Measurements from ENCODE around the gene MYBPC1. TPM values are rescaled to one million over a fixed set of nuclear protein-coding genes. Genes with fewer than 3 reads are reported as not detected.

The MYBPC1 gene
- polyA plus RNA-seq, 1 of the 3 experiments (the other 2 are of a cell fraction), result not detected

DNA sequence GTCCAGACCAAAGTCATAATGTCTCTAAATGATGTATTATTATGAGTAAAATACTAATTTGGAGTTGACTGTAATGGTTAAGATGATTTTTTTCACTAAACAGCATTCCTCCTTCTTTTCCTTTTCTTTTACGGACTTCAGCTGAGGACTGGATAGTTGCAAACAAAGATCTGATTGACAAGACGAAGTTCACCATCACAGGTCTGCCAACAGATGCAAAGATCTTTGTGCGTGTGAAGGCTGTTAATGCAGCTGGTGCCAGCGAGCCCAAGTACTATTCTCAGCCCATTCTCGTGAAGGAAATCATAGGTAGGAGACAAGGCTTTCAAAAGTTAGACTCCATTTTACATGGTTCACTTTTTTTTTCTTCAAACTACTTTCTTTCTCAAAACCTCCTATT lies 72.8 kb downstream of the MYBPC1 start:
- Histone ChIP-seq H3K4me2 (no peak overlapping the region), H3K79me2 (ENCODE audit: insufficient read depth) (no peaks in the 10 kb centered on the region), H3F3A (replicated peaks; ENCODE audit: insufficient read depth) (no peaks in the 10 kb centered on the region), H3K27me3 (ENCODE audit: insufficient read depth) (peaks cover 24% of the 10 kb centered on the region; the same call in 1 of the 2 replicates), H3K9ac (no peak overlapping the region), H3K9me3 (no peaks in the 10 kb centered on the region), H3K4me3 (ENCODE audit: low read depth in 2 of 2, low read length in 1 of 2) (no peak overlapping the region), H3K9me2 (no peaks in the 10 kb centered on the region), H4K20me1 (ENCODE audit: insufficient read depth) (no peaks in the 10 kb centered on the region), H3K27ac (ENCODE audit: low read depth in 2 of 2, low read length in 1 of 2) (no peak overlapping the region), H3K36me3 (replicated peaks in 1 of 2; ENCODE audit: control insufficient read depth in 1 of 2, insufficient read depth in 2 of 2, low read length in 1 of 2) (no peaks in the 10 kb centered on the region), H2AFZ (ENCODE audit: low read depth) (no peak overlapping the region), H3K4me1 (ENCODE audit: control insufficient read depth in 1 of 2, insufficient read depth in 2 of 2, low read depth in 1 of 2, low read length in 1 of 2) (no peaks in the 10 kb centered on the region)
- POLR2A ChIA-PET, result no interaction called here
- CTCF ChIA-PET, result interaction anchor here (0.7 to 1.6 kb wide), 2 partner anchors 8 to 14 kb away, joined by 3 to 4 read pairs; no protein-coding TSS in a partner anchor
- 16% methylated on average over 5 of the region's 5 CpGs for WGBS (ENCODE audit: low lambda C conversion rate)
- TF ChIP-seq FOXJ3 (CRISPR knock-in tag; IDR thresholded peaks at IDR 0.05) (no peak), RAD21 (IDR thresholded peaks at IDR 0.05; ENCODE audit: low read length) (no peak), MEF2A (IDR thresholded peaks at IDR 0.05; ENCODE audit: borderline replicate concordance, low read depth) (no peak), ELF1 (IDR thresholded peaks at IDR 0.05) (no peak), RXRA (IDR thresholded peaks at IDR 0.05; ENCODE audit: borderline replicate concordance, low read depth) (no peak), TAF1 (IDR thresholded peaks at IDR 0.05; ENCODE audit: borderline replicate concordance, low read depth, low read length) (no peak), GABPA (IDR thresholded peaks at IDR 0.05; ENCODE audit: low read depth) (no peak), CHD2 (IDR thresholded peaks at IDR 0.05; ENCODE audit: low read length, partially characterized antibody) (no peak), MXI1 (IDR thresholded peaks at IDR 0.05; ENCODE audit: low read depth, low read length) (no peak), RCOR1 (IDR thresholded peaks at IDR 0.05; ENCODE audit: low read length) (no peak), SMC3 (IDR thresholded peaks at IDR 0.05; ENCODE audit: low read depth, low read length) (no peak)
- TF ChIP-seq, protein P1, sequence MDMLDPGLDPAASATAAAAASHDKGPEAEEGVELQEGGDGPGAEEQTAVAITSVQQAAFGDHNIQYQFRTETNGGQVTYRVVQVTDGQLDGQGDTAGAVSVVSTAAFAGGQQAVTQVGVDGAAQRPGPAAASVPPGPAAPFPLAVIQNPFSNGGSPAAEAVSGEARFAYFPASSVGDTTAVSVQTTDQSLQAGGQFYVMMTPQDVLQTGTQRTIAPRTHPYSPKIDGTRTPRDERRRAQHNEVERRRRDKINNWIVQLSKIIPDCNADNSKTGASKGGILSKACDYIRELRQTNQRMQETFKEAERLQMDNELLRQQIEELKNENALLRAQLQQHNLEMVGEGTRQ (IDR thresholded peaks at IDR 0.05; ENCODE audit: borderline replicate concordance, low read depth, low read length), result no peak
- TF ChIP-seq, protein P2, sequence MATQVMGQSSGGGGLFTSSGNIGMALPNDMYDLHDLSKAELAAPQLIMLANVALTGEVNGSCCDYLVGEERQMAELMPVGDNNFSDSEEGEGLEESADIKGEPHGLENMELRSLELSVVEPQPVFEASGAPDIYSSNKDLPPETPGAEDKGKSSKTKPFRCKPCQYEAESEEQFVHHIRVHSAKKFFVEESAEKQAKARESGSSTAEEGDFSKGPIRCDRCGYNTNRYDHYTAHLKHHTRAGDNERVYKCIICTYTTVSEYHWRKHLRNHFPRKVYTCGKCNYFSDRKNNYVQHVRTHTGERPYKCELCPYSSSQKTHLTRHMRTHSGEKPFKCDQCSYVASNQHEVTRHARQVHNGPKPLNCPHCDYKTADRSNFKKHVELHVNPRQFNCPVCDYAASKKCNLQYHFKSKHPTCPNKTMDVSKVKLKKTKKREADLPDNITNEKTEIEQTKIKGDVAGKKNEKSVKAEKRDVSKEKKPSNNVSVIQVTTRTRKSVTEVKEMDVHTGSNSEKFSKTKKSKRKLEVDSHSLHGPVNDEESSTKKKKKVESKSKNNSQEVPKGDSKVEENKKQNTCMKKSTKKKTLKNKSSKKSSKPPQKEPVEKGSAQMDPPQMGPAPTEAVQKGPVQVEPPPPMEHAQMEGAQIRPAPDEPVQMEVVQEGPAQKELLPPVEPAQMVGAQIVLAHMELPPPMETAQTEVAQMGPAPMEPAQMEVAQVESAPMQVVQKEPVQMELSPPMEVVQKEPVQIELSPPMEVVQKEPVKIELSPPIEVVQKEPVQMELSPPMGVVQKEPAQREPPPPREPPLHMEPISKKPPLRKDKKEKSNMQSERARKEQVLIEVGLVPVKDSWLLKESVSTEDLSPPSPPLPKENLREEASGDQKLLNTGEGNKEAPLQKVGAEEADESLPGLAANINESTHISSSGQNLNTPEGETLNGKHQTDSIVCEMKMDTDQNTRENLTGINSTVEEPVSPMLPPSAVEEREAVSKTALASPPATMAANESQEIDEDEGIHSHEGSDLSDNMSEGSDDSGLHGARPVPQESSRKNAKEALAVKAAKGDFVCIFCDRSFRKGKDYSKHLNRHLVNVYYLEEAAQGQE (IDR thresholded peaks at IDR 0.05; ENCODE audit: low read depth, low read length), result no peak
- TF ChIP-seq, protein P3, sequence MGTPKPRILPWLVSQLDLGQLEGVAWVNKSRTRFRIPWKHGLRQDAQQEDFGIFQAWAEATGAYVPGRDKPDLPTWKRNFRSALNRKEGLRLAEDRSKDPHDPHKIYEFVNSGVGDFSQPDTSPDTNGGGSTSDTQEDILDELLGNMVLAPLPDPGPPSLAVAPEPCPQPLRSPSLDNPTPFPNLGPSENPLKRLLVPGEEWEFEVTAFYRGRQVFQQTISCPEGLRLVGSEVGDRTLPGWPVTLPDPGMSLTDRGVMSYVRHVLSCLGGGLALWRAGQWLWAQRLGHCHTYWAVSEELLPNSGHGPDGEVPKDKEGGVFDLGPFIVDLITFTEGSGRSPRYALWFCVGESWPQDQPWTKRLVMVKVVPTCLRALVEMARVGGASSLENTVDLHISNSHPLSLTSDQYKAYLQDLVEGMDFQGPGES (IDR thresholded peaks at IDR 0.05; ENCODE audit: low read depth, low read length), result no peak
- DNase-seq, result no peak

All from SK-N-SH (cell line).